GM18517 (cell line): ENCODE data around the gene P4HA3.

Source experiments
- ATAC-seq: cut with Tn5 transposase; IDR thresholded peaks from one replicate; pipeline ENCODE4 v1.9.1; 2021; ENCODE audit warnings: mild to moderate bottlenecking, moderate library complexity; ENCODE audit not compliant: unreplicated experiment

P4HA3 gene

GRCh38 chr11:74318241-74318932 is 6.9 kb upstream of the P4HA3 start:
- ATAC-seq: no peak

- ATAC-seq: no peak
Observed at GRCh38 chr11:74316772-74317505, 5.5 kb upstream of the P4HA3 start.

GRCh38 chr11:74312326-74312725 is 886 bp upstream of the P4HA3 start:
- no peak for ATAC-seq

GRCh38 chr11:74310857-74311256 is 583 bp downstream of the P4HA3 start:
- no peak for ATAC-seq

GRCh38 chr11:74307434-74307833 is 4.0 kb downstream of the P4HA3 start:
- ATAC-seq: no peak

- no peak for ATAC-seq
Observed at GRCh38 chr11:74306435-74307175, 4.8 kb downstream of the P4HA3 start.

- ATAC-seq: no peak
Observed at GRCh38 chr11:74299015-74299414, 12.4 kb downstream of the P4HA3 start.

GRCh38 chr11:74297484-74297883 is 14.0 kb downstream of the P4HA3 start:
- no peak for ATAC-seq

GRCh38 chr11:74288911-74289310 is 22.5 kb downstream of the P4HA3 start:
- no peak for ATAC-seq

GRCh38 chr11:74288161-74288560 is 23.3 kb downstream of the P4HA3 start:
- ATAC-seq: no peak

- no peak for ATAC-seq
Observed at GRCh38 chr11:74284466-74284865, 27.0 kb downstream of the P4HA3 start.

- ATAC-seq: no peak
Observed at GRCh38 chr11:74283580-74284180, 27.8 kb downstream of the P4HA3 start.

GRCh38 chr11:74282914-74283371 is 28.5 kb downstream of the P4HA3 start:
- no peak for ATAC-seq

- ATAC-seq: no peak
Observed at GRCh38 chr11:74282421-74282820, 29.0 kb downstream of the P4HA3 start.

- no peak for ATAC-seq
Observed at GRCh38 chr11:74280494-74280893, 30.9 kb downstream of the P4HA3 start.

GRCh38 chr11:74279256-74279655 is 32.2 kb downstream of the P4HA3 start:
- no peak for ATAC-seq

- no peak for ATAC-seq
Observed at GRCh38 chr11:74278721-74279161, 32.7 kb downstream of the P4HA3 start.

- ATAC-seq: no peak
Observed at GRCh38 chr11:74278103-74278502, 33.3 kb downstream of the P4HA3 start.

GRCh38 chr11:74276581-74276980 is 34.9 kb downstream of the P4HA3 start:
- ATAC-seq: no peak

- ATAC-seq: no peak
Observed at GRCh38 chr11:74272276-74272675, 39.2 kb downstream of the P4HA3 start.

- ATAC-seq: no peak
Observed at GRCh38 chr11:74269161-74269811, 42.2 kb downstream of the P4HA3 start.
